A549 (cell line): ENCODE results near the gene ZNF362.

Source experiments
- CEBPB ChIP-seq, 2 experiments: fragments of >200 bp in 1 of 2; sonication (Bioruptor Twin) in 1 of 2; formaldehyde crosslinking in 1 of 2; IDR thresholded peaks; 2 replicates each; pipeline ENCODE4 v1.6.1; 2012 to 2016
- HES2 ChIP-seq: fragments of >200 bp; sonication (Bioruptor Twin); formaldehyde crosslinking; IDR thresholded peaks from 2 replicates; pipeline ENCODE4 v1.6.1; 2016
- MAX ChIP-seq: IDR thresholded peaks from 2 replicates; pipeline ENCODE4 v1.6.1; 2012
- RAD21 ChIP-seq, 2 experiments: fragments of >200 bp in 1 of 2; sonication (Bioruptor Twin) in 1 of 2; formaldehyde crosslinking in 1 of 2; IDR thresholded peaks in 1 of 2; conservative IDR thresholded peaks in 1 of 2; 2 replicates in 1 of 2; 3 replicates in 1 of 2; pipeline ENCODE4 v1.6.1; 2012 to 2018; ENCODE audit warnings: inconsistent platforms in 1 of 2

- no peak for TF ChIP-seq RAD21 (conservative IDR thresholded peaks at IDR 0.05 in 1 of 2, IDR thresholded peaks at IDR 0.05 in 1 of 2)
- TF ChIP-seq HES2, result no peak
- TF ChIP-seq MAX, result no peak
- no peak for TF ChIP-seq CEBPB (IDR thresholded peaks at IDR 0.05)
Measured at GRCh38 chr1:33311706-33312412, 55.6 kb downstream of the ZNF362 start.
